Stimulated activated naive CD8-positive, alpha-beta T cell treated with anti-CD3 and anti-CD28 coated beads, Interleukin-15, amount 100 ng/mL, for 72 hours (primary cell): ENCODE measurements around the gene SPTY2D1.
"Not testable (repeated sequence)": the region's sequence is repeated elsewhere in the genome, so short reads cannot be mapped to it uniquely, and the experiment has no call there.

Experiments used
- ATAC-seq: fragments of 150-1000 bp; cut with Tn5 transposase; 2 replicates; pipeline ENCODE4 v1.10.0; 2021; ENCODE audit warnings: mild to moderate bottlenecking, moderate library complexity
- DNase-seq, 2 donors: peaks; one replicate each; pipeline ENCODE4 v3.0.0; 2021 to 2022
- H3K27ac Mint-ChIP-seq, 2 donors: one replicate each; pipeline ENCODE4 v1.8.0; 2022; ENCODE audit warnings: mild to moderate bottlenecking in 2 of 2, mixed read lengths in 2 of 2, moderate library complexity in 2 of 2
- H3K27me3 Mint-ChIP-seq: one replicate; pipeline ENCODE4 v1.8.0; 2022; ENCODE audit warnings: mixed read lengths
- H3K4me1 Mint-ChIP-seq: one replicate; pipeline ENCODE4 v1.8.0; 2022; ENCODE audit warnings: mild to moderate bottlenecking, mixed read lengths
- H3K4me3 Mint-ChIP-seq, 2 donors: one replicate each; pipeline ENCODE4 v1.8.0; 2022; ENCODE audit warnings: mild to moderate bottlenecking in 2 of 2, mixed read lengths in 2 of 2, moderate library complexity in 1 of 2
- H3K9me3 Mint-ChIP-seq, 2 donors: one replicate each; pipeline ENCODE4 v1.8.0; 2022; ENCODE audit warnings: mixed read lengths in 2 of 2

SPTY2D1 gene

GRCh38 chr11:18634140-18635032 lies at the start of gene SPTY2D1:
Gene SPTY2D1, minus strand, starts transcription at chr11:18634342. Its CDS starts 85 bp downstream, at chr11:18634257.
- Mint-ChIP-seq H3K27me3 (no peaks in the 10 kb centered on the region), H3K9me3 (no peaks in the 10 kb centered on the region), H3K27ac (peak within 1 kb of the TSS; percentile 98 to 99), H3K4me3 (peak within 1 kb of the TSS; percentile 92 to 95), H3K4me1 (peaks cover 29% of the 10 kb centered on the region)
- peak; percentile 96 for ATAC-seq
- DNase-seq, result peak; percentile 95 to 99

GRCh38 chr11:18682466-18682865 lies 48.3 kb upstream of the SPTY2D1 start:
- H3K27me3 Mint-ChIP-seq, result no peaks in the 10 kb centered on the region
- peaks cover 10% of the 10 kb centered on the region for H3K4me1 Mint-ChIP-seq
- H3K9me3 Mint-ChIP-seq, result no peaks in the 10 kb centered on the region
- DNase-seq (no peak), ATAC-seq (no peak)
- H3K27ac Mint-ChIP-seq, result no peak overlapping the region
- H3K4me3 Mint-ChIP-seq, result no peak overlapping the region

GRCh38 chr11:18681949-18682348 lies 47.8 kb upstream of the SPTY2D1 start:
- not testable (repeated sequence) for H3K27me3 Mint-ChIP-seq, DNase-seq, H3K9me3 Mint-ChIP-seq, H3K27ac Mint-ChIP-seq, ATAC-seq, H3K4me3 Mint-ChIP-seq
- H3K4me1 Mint-ChIP-seq, result peaks cover 10% of the 10 kb centered on the region

- H3K4me1 Mint-ChIP-seq, result peaks cover 28% of the 10 kb centered on the region
- no peaks in the 10 kb centered on the region for H3K9me3 Mint-ChIP-seq
- H3K4me3 Mint-ChIP-seq, result no peak overlapping the region
- DNase-seq, result no peak
- H3K27ac Mint-ChIP-seq, result no peak overlapping the region
- ATAC-seq, result no peak
- no peaks in the 10 kb centered on the region for H3K27me3 Mint-ChIP-seq
These were observed 43.4 kb upstream of the SPTY2D1 start for GRCh38 chr11:18677560-18677959.

GRCh38 chr11:18676803-18677202 lies 42.7 kb upstream of the SPTY2D1 start:
- peaks cover 34% of the 10 kb centered on the region for H3K4me1 Mint-ChIP-seq
- ATAC-seq (no peak), DNase-seq (no peak)
- no peaks in the 10 kb centered on the region for H3K9me3 Mint-ChIP-seq
- no peaks in the 10 kb centered on the region for H3K27me3 Mint-ChIP-seq
- H3K4me3 Mint-ChIP-seq, result no peak overlapping the region
- H3K27ac Mint-ChIP-seq, result no peak overlapping the region

GRCh38 chr11:18672209-18672608 lies 38.1 kb upstream of the SPTY2D1 start:
- H3K4me1 Mint-ChIP-seq, result peaks cover 58% of the 10 kb centered on the region
- peak overlapping the region; percentile 86 to 96 for H3K27ac Mint-ChIP-seq
- H3K9me3 Mint-ChIP-seq, H3K27me3 Mint-ChIP-seq: not testable (repeated sequence)
- ATAC-seq, result peak; percentile 98
- peak; percentile 52 for DNase-seq
- H3K4me3 Mint-ChIP-seq, result peak overlapping the region; percentile 75 to 76

- peak overlapping the region in 1 of 2 donors; percentile 47 for H3K27ac Mint-ChIP-seq
- ATAC-seq, result peak; percentile 31
These were observed 37.1 kb upstream of the SPTY2D1 start for GRCh38 chr11:18671246-18671645.

GRCh38 chr11:18669711-18670110 lies 35.6 kb upstream of the SPTY2D1 start:
- H3K4me3 Mint-ChIP-seq, result no peak overlapping the region
- DNase-seq (no peak), ATAC-seq (no peak)
- H3K4me1 Mint-ChIP-seq, result peaks cover 64% of the 10 kb centered on the region
- H3K27ac Mint-ChIP-seq, result no peak overlapping the region
- H3K9me3 Mint-ChIP-seq, result no peaks in the 10 kb centered on the region
- no peaks in the 10 kb centered on the region for H3K27me3 Mint-ChIP-seq

More at GRCh38 chr11:18671246-18671645, 37.1 kb upstream of the SPTY2D1 start:
- DNase-seq, result peak in 1 of 2 donors; percentile 5
- Mint-ChIP-seq H3K27me3 (no peaks in the 10 kb centered on the region), H3K4me3 (peak overlapping the region in 1 of 2 donors; percentile 40), H3K9me3 (no peaks in the 10 kb centered on the region), H3K4me1 (peaks cover 63% of the 10 kb centered on the region)

GRCh38 chr11:18669219-18669596 lies 35.1 kb upstream of the SPTY2D1 start:
- H3K4me3 Mint-ChIP-seq, result peak overlapping the region; percentile 2 to 30
- DNase-seq (no peak), ATAC-seq (peak; percentile 51)
- H3K27ac Mint-ChIP-seq, result peak overlapping the region in 1 of 2 donors; percentile 77
- no peaks in the 10 kb centered on the region for H3K27me3 Mint-ChIP-seq
- H3K4me1 Mint-ChIP-seq, result peaks cover 64% of the 10 kb centered on the region
- no peaks in the 10 kb centered on the region for H3K9me3 Mint-ChIP-seq

GRCh38 chr11:18668131-18668530 lies 34.0 kb upstream of the SPTY2D1 start:
- Mint-ChIP-seq H3K4me3 (no peak overlapping the region), H3K27ac (no peak overlapping the region), H3K27me3 (no peaks in the 10 kb centered on the region), H3K4me1 (peaks cover 58% of the 10 kb centered on the region), H3K9me3 (no peaks in the 10 kb centered on the region)
- ATAC-seq (no peak), DNase-seq (no peak)

GRCh38 chr11:18665353-18665872 lies 31.3 kb upstream of the SPTY2D1 start:
- not testable (repeated sequence) for DNase-seq, H3K9me3 Mint-ChIP-seq, H3K27me3 Mint-ChIP-seq
- Mint-ChIP-seq H3K4me1 (peaks cover 37% of the 10 kb centered on the region), H3K4me3 (peak overlapping the region; percentile 49), H3K27ac (peak overlapping the region in 1 of 2 donors; percentile 10)
- peak; percentile 46 for ATAC-seq

GRCh38 chr11:18657673-18658072 lies 23.5 kb upstream of the SPTY2D1 start:
- ATAC-seq (no peak), DNase-seq (no peak)
- Mint-ChIP-seq H3K4me3 (no peak overlapping the region), H3K9me3 (no peaks in the 10 kb centered on the region), H3K4me1 (no peaks in the 10 kb centered on the region), H3K27me3 (no peaks in the 10 kb centered on the region), H3K27ac (no peak overlapping the region)

- Mint-ChIP-seq H3K4me3 (no peak overlapping the region), H3K27ac (no peak overlapping the region), H3K4me1 (no peaks in the 10 kb centered on the region), H3K9me3 (no peaks in the 10 kb centered on the region), H3K27me3 (no peaks in the 10 kb centered on the region)
- DNase-seq (peak; percentile 30 to 46), ATAC-seq (peak; percentile 59)
These were observed 16.9 kb upstream of the SPTY2D1 start for GRCh38 chr11:18650859-18651557.

- ATAC-seq (no peak), DNase-seq (no peak)
- H3K27me3 Mint-ChIP-seq, result no peaks in the 10 kb centered on the region
- no peak overlapping the region for H3K4me3 Mint-ChIP-seq
- H3K4me1 Mint-ChIP-seq, result no peaks in the 10 kb centered on the region
- no peaks in the 10 kb centered on the region for H3K9me3 Mint-ChIP-seq
- H3K27ac Mint-ChIP-seq, result peak overlapping the region in 1 of 2 donors; percentile 59
These were observed 16.2 kb upstream of the SPTY2D1 start for GRCh38 chr11:18650353-18650752.

GRCh38 chr11:18643034-18643433 lies 8.9 kb upstream of the SPTY2D1 start:
- H3K9me3 Mint-ChIP-seq, H3K4me3 Mint-ChIP-seq, DNase-seq, H3K27me3 Mint-ChIP-seq, H3K27ac Mint-ChIP-seq, ATAC-seq, H3K4me1 Mint-ChIP-seq: not testable (repeated sequence)

GRCh38 chr11:18641677-18642076 lies 7.5 kb upstream of the SPTY2D1 start:
- H3K27me3 Mint-ChIP-seq, result no peaks in the 10 kb centered on the region
- ATAC-seq (no peak), DNase-seq (no peak)
- H3K27ac Mint-ChIP-seq, result no peak overlapping the region
- no peaks in the 10 kb centered on the region for H3K9me3 Mint-ChIP-seq
- H3K4me3 Mint-ChIP-seq, result no peak overlapping the region
- H3K4me1 Mint-ChIP-seq, result no peaks in the 10 kb centered on the region
